ENCODE results near the gene PTPRM. TPM values are rescaled to one million over a fixed set of nuclear protein-coding genes. Genes with fewer than 3 reads are reported as not detected.

Gene PTPRM
- total RNA-seq, 1 donor from 2014 or later = 42.1 TPM

DNA sequence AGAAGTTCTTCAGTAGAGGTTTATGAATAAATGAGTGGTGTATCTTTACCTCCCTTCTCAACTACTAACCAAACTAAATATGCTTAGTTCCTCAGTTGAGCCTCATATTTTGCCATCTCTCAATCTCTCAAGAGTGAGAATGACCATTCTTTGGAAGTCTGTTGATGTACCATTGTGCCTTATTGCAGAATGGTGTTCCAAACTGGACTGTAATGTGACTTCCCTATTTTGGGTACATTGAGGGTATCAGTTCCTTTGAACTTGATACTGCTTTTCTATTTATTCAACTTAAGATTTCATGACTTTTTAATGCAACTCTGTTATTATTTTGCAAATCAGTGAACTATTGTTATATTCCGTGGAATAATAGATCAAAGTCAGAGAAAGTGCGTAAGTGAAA is 159.4 kb downstream of the PTPRM start:
- Histone ChIP-seq H3K36me3 (ENCODE audit: control insufficient read depth, insufficient read depth, low read length) (no peaks in the 10 kb centered on the region), H3K4me3 (ENCODE audit: low read depth, low read length) (no peak overlapping the region), H3K27me3 (ENCODE audit: control insufficient read depth, insufficient read depth, low read length) (no peaks in the 10 kb centered on the region)
- FAIRE-seq (no peak), DNase-seq (ENCODE audit: low read depth) (no peak)
- TF ChIP-seq CTCF (IDR thresholded peaks at IDR 0.05; ENCODE audit: insufficient read depth, low read length, severe bottlenecking) = no peak

DNA sequence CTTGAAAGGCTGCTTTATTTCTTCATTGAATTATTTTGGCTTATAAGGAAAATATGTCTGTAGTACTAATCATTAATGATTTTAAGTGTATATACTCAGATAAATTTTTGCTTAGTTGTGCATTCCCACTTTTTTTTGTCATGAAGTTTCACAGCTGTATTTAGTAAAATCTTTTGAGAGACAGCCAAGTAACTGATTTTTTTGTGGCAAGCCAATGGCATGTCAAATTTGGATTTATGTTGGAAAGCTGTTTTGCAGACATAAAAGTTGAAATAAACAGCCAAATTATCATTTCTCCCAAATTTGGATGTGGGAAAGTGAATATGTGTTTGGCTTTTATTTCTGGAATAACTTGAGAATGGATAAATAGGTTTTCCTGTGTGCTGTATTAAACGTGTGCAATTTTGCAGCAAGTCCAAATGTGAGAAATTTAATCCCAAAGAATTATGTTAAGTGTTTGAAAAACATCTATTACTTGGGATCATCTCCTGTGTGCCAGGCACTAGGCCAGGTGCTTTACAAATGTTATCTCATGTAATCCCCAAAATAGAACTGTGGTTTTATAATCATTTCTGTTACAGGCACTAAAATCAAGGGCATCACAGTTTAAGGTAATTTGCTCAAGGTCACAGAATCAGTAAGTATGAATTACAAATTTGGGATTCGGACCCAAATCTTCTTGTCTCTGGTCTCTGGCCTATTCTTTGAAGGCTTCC is 160.4 kb downstream of the PTPRM start:
- TF ChIP-seq CTCF (IDR thresholded peaks at IDR 0.05; ENCODE audit: insufficient read depth, low read length, severe bottlenecking) = no peak
- H3K4me3 ChIP-seq (ENCODE audit: low read depth, low read length) = no peak overlapping the region
- FAIRE-seq = no peak
- H3K36me3 ChIP-seq (ENCODE audit: control insufficient read depth, insufficient read depth, low read length) = no peaks in the 10 kb centered on the region
- H3K27me3 ChIP-seq (ENCODE audit: control insufficient read depth, insufficient read depth, low read length) = no peaks in the 10 kb centered on the region
- no peak for DNase-seq (ENCODE audit: low read depth)

DNA sequence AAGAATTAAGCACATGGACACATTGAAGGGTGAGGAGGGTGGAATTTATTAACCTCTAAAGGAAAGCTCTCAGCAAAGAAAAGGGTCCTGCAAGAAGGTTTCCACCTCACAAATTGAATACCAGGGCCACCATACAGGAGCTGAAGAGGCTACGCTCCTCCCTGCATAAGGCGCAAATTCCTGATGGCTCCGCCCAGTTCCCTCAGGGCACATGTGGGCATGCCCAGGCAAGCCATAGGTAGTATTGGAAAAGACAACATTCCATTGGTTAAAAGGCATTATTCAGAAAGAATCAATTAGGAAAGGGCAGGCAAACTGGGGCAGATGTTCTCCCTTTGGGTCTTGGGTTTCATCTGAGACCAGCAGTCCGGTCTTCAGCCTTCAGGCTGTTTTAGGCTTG is 161.2 kb downstream of the PTPRM start:
- DNase-seq (ENCODE audit: low read depth) (peak; percentile 30), FAIRE-seq (no peak)
- H3K4me3 ChIP-seq (ENCODE audit: low read depth, low read length) = no peak overlapping the region
- TF ChIP-seq CTCF (IDR thresholded peaks at IDR 0.05; ENCODE audit: insufficient read depth, low read length, severe bottlenecking) = no peak
- no peaks in the 10 kb centered on the region for H3K36me3 ChIP-seq (ENCODE audit: control insufficient read depth, insufficient read depth, low read length)
- no peaks in the 10 kb centered on the region for H3K27me3 ChIP-seq (ENCODE audit: control insufficient read depth, insufficient read depth, low read length)

DNA sequence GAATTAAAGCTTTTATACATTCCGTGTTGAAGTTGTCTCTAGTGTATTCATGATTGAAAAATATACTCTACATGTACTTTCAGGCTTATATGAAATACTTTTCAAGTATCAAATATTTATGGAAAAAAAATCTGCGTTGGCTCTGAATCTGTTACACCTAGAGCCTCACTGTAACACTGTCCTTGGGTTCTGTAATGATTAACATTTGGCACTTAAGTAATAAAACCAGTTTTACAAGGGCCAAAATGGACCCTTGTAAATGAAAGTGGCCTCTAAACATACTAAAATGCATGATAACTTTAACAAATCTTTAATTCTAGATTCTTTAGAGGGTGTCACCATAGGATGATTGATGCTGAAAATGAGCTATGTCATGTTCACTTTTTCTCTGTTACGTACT is 162.8 kb downstream of the PTPRM start:
- no peak for TF ChIP-seq CTCF (IDR thresholded peaks at IDR 0.05; ENCODE audit: insufficient read depth, low read length, severe bottlenecking)
- Histone ChIP-seq H3K27me3 (ENCODE audit: control insufficient read depth, insufficient read depth, low read length) (no peaks in the 10 kb centered on the region), H3K36me3 (ENCODE audit: control insufficient read depth, insufficient read depth, low read length) (no peaks in the 10 kb centered on the region), H3K4me3 (ENCODE audit: low read depth, low read length) (no peak overlapping the region)
- DNase-seq (ENCODE audit: low read depth) (no peak), FAIRE-seq (no peak)

- H3K4me3 ChIP-seq (ENCODE audit: low read depth, low read length) = no peak overlapping the region
- no peaks in the 10 kb centered on the region for H3K27me3 ChIP-seq (ENCODE audit: control insufficient read depth, insufficient read depth, low read length)
- H3K36me3 ChIP-seq (ENCODE audit: control insufficient read depth, insufficient read depth, low read length) = no peaks in the 10 kb centered on the region
- DNase-seq (ENCODE audit: low read depth) = no peak
- TF ChIP-seq CTCF (IDR thresholded peaks at IDR 0.05; ENCODE audit: insufficient read depth, low read length, severe bottlenecking) = no peak
- FAIRE-seq = no peak
These were observed 163.6 kb downstream of the PTPRM start for GRCh38 chr18:7730682-7731081.

GRCh38 chr18:7733642-7734041 is 166.5 kb downstream of the PTPRM start:
- no peaks in the 10 kb centered on the region for H3K27me3 ChIP-seq (ENCODE audit: control insufficient read depth, insufficient read depth, low read length)
- TF ChIP-seq CTCF (IDR thresholded peaks at IDR 0.05; ENCODE audit: insufficient read depth, low read length, severe bottlenecking) = no peak
- FAIRE-seq (no peak), DNase-seq (ENCODE audit: low read depth) (peak; percentile 50)
- H3K36me3 ChIP-seq (ENCODE audit: control insufficient read depth, insufficient read depth, low read length) = no peaks in the 10 kb centered on the region
- no peak overlapping the region for H3K4me3 ChIP-seq (ENCODE audit: low read depth, low read length)

All from bronchial epithelial cell (primary cell).